H1 (cell line): Measurements from ENCODE around the gene KCNT1. TPM values are rescaled to one million over a fixed set of nuclear protein-coding genes. Genes with fewer than 3 reads are reported as not detected.

ENCODE experiments used
- CTCF ChIA-PET: fragments of 300-600 bp; sonication (Branson Sonifier 250); formaldehyde crosslinking; loops from one replicate; lab custom pipeline; 2021; ENCODE audit not compliant: partially characterized antibody; lab: Charles Lee
- POLR2A ChIA-PET: fragments of 300-600 bp; sonication (Branson Sonifier 250); formaldehyde crosslinking; loops from one replicate; lab custom pipeline; 2021; ENCODE audit warnings: inconsistent platforms; ENCODE audit not compliant: partially characterized antibody; lab: Charles Lee
- DNase-seq, 2 experiments: peaks; one replicate each; pipeline versions ENCODE4 v3.0.0 to v3.0.0-alpha.2; 2010 to 2022; ENCODE audit warnings: low spot score in 2 of 2, low read depth in 1 of 2, mixed read lengths in 1 of 2
- FAIRE-seq: peaks from 2 replicates; lab custom pipeline; 2011; peaks lifted over from hg19 to GRCh38; lab: Jason Lieb, UNC
- H2AFZ ChIP-seq: 2 replicates; pipeline ENCODE4 v1.8.1; 2012; ENCODE audit warnings: low read length, inconsistent platforms
- H2AK5ac ChIP-seq: 2 replicates; pipeline ENCODE4 v1.6.1; 2013; ENCODE audit warnings: low read depth, low read length
- H2BK120ac ChIP-seq: replicated peaks from 2 replicates; pipeline ENCODE3; 2013; ENCODE audit warnings: low read depth, low read length, inconsistent platforms
- H2BK12ac ChIP-seq: 2 replicates; pipeline ENCODE4 v1.6.1; 2013; ENCODE audit warnings: low read depth, low read length
- H2BK15ac ChIP-seq: 2 replicates; pipeline ENCODE4 v1.6.1; 2013; ENCODE audit warnings: low read length
- H2BK20ac ChIP-seq: 2 replicates; pipeline ENCODE4 v1.6.1; 2013; ENCODE audit warnings: low read length
- H2BK5ac ChIP-seq: 2 replicates; pipeline ENCODE4 v1.6.1; 2013; ENCODE audit warnings: low read depth, low read length
- H3K14ac ChIP-seq: 2 replicates; pipeline ENCODE4 v1.6.1; 2013; ENCODE audit warnings: inconsistent platforms; ENCODE audit not compliant: insufficient read length
- H3K18ac ChIP-seq: 2 replicates; pipeline ENCODE4 v1.6.1; 2013; ENCODE audit warnings: low read length; ENCODE audit errors: extremely low read depth
- H3K23ac ChIP-seq: 2 replicates; pipeline ENCODE4 v1.6.1; 2013; ENCODE audit warnings: inconsistent platforms; ENCODE audit not compliant: insufficient read length
- H3K23me2 ChIP-seq: 2 replicates; pipeline ENCODE4 v1.6.1; 2013; ENCODE audit warnings: low read depth, low read length
- H3K27ac ChIP-seq: 2 replicates; pipeline ENCODE4 v1.6.1; 2011; ENCODE audit warnings: low read depth, low read length, inconsistent platforms
- H3K27me3 ChIP-seq, 4 experiments: replicated peaks in 1 of 4; 1 replicate in 1 of 4; 2 replicates in 3 of 4; pipeline versions ENCODE4 v1.6.1 to v1.8.1; 2011 to 2013; ENCODE audit warnings: low read length in 3 of 4, mild to moderate bottlenecking in 3 of 4, inconsistent platforms in 2 of 4, mixed read lengths in 2 of 4, moderate library complexity in 1 of 4; ENCODE audit not compliant: control insufficient read depth in 3 of 4, insufficient read depth in 3 of 4; ENCODE audit errors: extremely low read depth in 1 of 4
- H3K36me3 ChIP-seq, 4 experiments: 2 replicates each; pipeline versions ENCODE4 v1.6.1 to v1.8.1; 2011 to 2013; ENCODE audit warnings: mild to moderate bottlenecking in 4 of 4, low read length in 3 of 4, moderate library complexity in 2 of 4, control low read depth in 1 of 4, inconsistent platforms in 1 of 4; ENCODE audit not compliant: insufficient read depth in 4 of 4, control insufficient read depth in 2 of 4
- H3K4ac ChIP-seq: replicated peaks from 2 replicates; pipeline ENCODE3; 2013; ENCODE audit warnings: low read length, low read depth, mixed read lengths, inconsistent platforms; ENCODE audit not compliant: insufficient read length
- H3K4me1 ChIP-seq, 4 experiments: replicated peaks in 1 of 4; 1 replicate in 1 of 4; 2 replicates in 3 of 4; pipeline versions ENCODE4 v1.6.1 to v1.8.1; 2011 to 2013; ENCODE audit warnings: low read length in 3 of 4, inconsistent platforms in 2 of 4, mixed read lengths in 1 of 4; ENCODE audit not compliant: insufficient read depth in 4 of 4, control insufficient read depth in 3 of 4
- H3K4me2 ChIP-seq, 2 experiments: 2 replicates each; pipeline versions ENCODE4 v1.6.1 to v1.8.1; 2011 to 2013; ENCODE audit warnings: low read depth in 2 of 2, low read length in 2 of 2, control low read depth in 1 of 2, inconsistent platforms in 1 of 2, mild to moderate bottlenecking in 1 of 2; ENCODE audit not compliant: insufficient read depth in 1 of 2
- H3K4me3 ChIP-seq, 4 experiments: fragments of 200-600, 300-600 bp in 1 of 4; sonication (generic), shearing (Covaris generic), sonication (Bioruptor Twin) in 1 of 4; 2 replicates each; pipeline versions ENCODE4 v1.5.1 to v1.8.1; 2011 to 2016; ENCODE audit warnings: low read length in 4 of 4, low read depth in 3 of 4, control low read depth in 2 of 4, inconsistent platforms in 2 of 4, mild to moderate bottlenecking in 2 of 4, mixed read lengths in 1 of 4, moderate library complexity in 1 of 4; ENCODE audit not compliant: insufficient read depth in 2 of 4; ENCODE audit errors: extremely low read depth in 1 of 4
- H3K56ac ChIP-seq: replicated peaks from 2 replicates; pipeline ENCODE3; 2013; ENCODE audit warnings: low read depth, mild to moderate bottlenecking, mixed read lengths, low read length, inconsistent platforms; ENCODE audit not compliant: insufficient read length
- H3K79me1 ChIP-seq: 2 replicates; pipeline ENCODE4 v1.6.1; 2013; ENCODE audit warnings: low read depth, low read length, control low read depth
- H3K79me2 ChIP-seq, 2 experiments: 2 replicates each; pipeline versions ENCODE4 v1.6.1 to v1.8.1; 2012 to 2013; ENCODE audit warnings: low read length in 2 of 2, mild to moderate bottlenecking in 2 of 2, inconsistent platforms in 1 of 2; ENCODE audit not compliant: insufficient read depth in 2 of 2, control insufficient read depth in 1 of 2
- H3K9ac ChIP-seq, 4 experiments: replicated peaks in 1 of 4; 1 replicate in 1 of 4; 2 replicates in 3 of 4; pipeline versions ENCODE4 v1.6.1 to v1.8.1; 2011 to 2013; ENCODE audit warnings: low read depth in 3 of 4, low read length in 3 of 4, control low read depth in 2 of 4, mild to moderate bottlenecking in 2 of 4, moderate library complexity in 2 of 4, inconsistent platforms in 1 of 4; ENCODE audit errors: extremely low read depth in 1 of 4
- H3K9me3 ChIP-seq, 2 experiments: 2 replicates each; pipeline versions ENCODE4 v1.6.1 to v1.8.1; 2012 to 2013; ENCODE audit warnings: mild to moderate bottlenecking in 2 of 2, moderate library complexity in 2 of 2, control low read depth in 1 of 2, inconsistent platforms in 1 of 2, low read depth in 1 of 2, low read length in 1 of 2, mixed read lengths in 1 of 2; ENCODE audit not compliant: insufficient read depth in 2 of 2
- H4K20me1 ChIP-seq, 2 experiments: replicated peaks in 1 of 2; 2 replicates each; pipeline versions ENCODE3 to v1.8.1; 2011 to 2013; ENCODE audit warnings: inconsistent platforms in 2 of 2, low read length in 2 of 2, mild to moderate bottlenecking in 1 of 2; ENCODE audit not compliant: insufficient read depth in 2 of 2, control insufficient read depth in 1 of 2
- H4K5ac ChIP-seq: 2 replicates; pipeline ENCODE4 v1.6.1; 2013; ENCODE audit warnings: low read length, low read depth, mixed read lengths, inconsistent platforms; ENCODE audit not compliant: insufficient read length
- H4K8ac ChIP-seq: 2 replicates; pipeline ENCODE4 v1.8.0; 2013; ENCODE audit warnings: mild to moderate bottlenecking, moderate library complexity, low read length, inconsistent platforms; ENCODE audit not compliant: insufficient read depth; ENCODE audit errors: extremely low read depth
- H4K91ac ChIP-seq: replicated peaks from 2 replicates; pipeline ENCODE3; 2013; ENCODE audit warnings: low read length, mixed read lengths, inconsistent platforms; ENCODE audit not compliant: insufficient read length
- CREB1 ChIP-seq: IDR thresholded peaks from 2 replicates; pipeline ENCODE4 v1.6.1; 2012; ENCODE audit warnings: inconsistent platforms
- PHF8 ChIP-seq: fragments of 200-600 bp; sonication (generic); conservative IDR thresholded peaks from 2 replicates; pipeline ENCODE4 v1.7.1; 2012; ENCODE audit warnings: low read depth, mild to moderate bottlenecking, inconsistent platforms, low read length, moderate library complexity
- SUZ12 ChIP-seq: fragments of 200-600 bp; sonication (generic); IDR thresholded peaks from 2 replicates; pipeline ENCODE4 v1.6.1; 2012; ENCODE audit warnings: mild to moderate bottlenecking, inconsistent platforms, low read length, moderate library complexity, mixed read lengths
- TAF7 ChIP-seq: optimal IDR thresholded peaks from 2 replicates; pipeline ENCODE3; 2011; ENCODE audit warnings: low read depth, mild to moderate bottlenecking, inconsistent platforms, low read length, moderate library complexity, borderline replicate concordance
- TBP ChIP-seq: IDR thresholded peaks from 2 replicates; pipeline ENCODE4 v1.6.1; 2011; ENCODE audit warnings: low read depth, low read length, improper control_type of control experiment
- USF2 ChIP-seq: IDR thresholded peaks from 2 replicates; pipeline ENCODE4 v1.6.1; 2011; ENCODE audit warnings: low read length, improper control_type of control experiment
- YY1 ChIP-seq: IDR thresholded peaks from 2 replicates; pipeline ENCODE4 v1.6.1; 2011; ENCODE audit warnings: low read depth, mild to moderate bottlenecking, low read length
- WGBS, 2 experiments: shearing (Covaris generic) in 1 of 2; methylation state at CpG; one replicate each; pipeline versions ENCODE4 v1.1.6 to v1.1.7; 2013 to 2015; ENCODE audit warnings: low lambda C conversion rate in 2 of 2, mixed read lengths in 2 of 2, inconsistent platforms in 1 of 2, low coverage in 1 of 2, missing lambda C conversion rate in 1 of 2; ENCODE audit not compliant: insufficient replicate concordance in 2 of 2, insufficient coverage in 1 of 2, insufficient read length in 1 of 2; ENCODE audit errors: extremely low coverage in 1 of 2, missing lambda C conversion rate in 1 of 2; 5-methylcytosine and 5-hydroxymethylcytosine counted together
- polyA plus RNA-seq, 7 experiments: library from polyadenylated mRNA; depleted of rRNA in 3 of 7; stranded (reverse) in 5 of 7; unstranded in 2 of 7; fragments of >200 nt in 5 of 7; fragments of 200-250 nt in 2 of 7; gene quantifications; 1 replicate in 5 of 7; 2 replicates in 1 of 7; 4 replicates in 1 of 7; pipeline versions ENCODE4 v1.2.1 to v1.2.3, GENCODE V29; 2011 to 2013; ENCODE audit warnings: missing spikeins in 2 of 7, mixed read lengths in 2 of 7
- total RNA-seq: library from RNA; stranded (reverse); fragmentation: NEBNext Ultra II Directional; extraction: Animal tissue kit (Norgen Biotek cat#: 25700); gene quantifications from 2 replicates; pipeline ENCODE4 v1.2.1, GENCODE V29; 2021

The KCNT1 gene
- total and polyA plus RNA-seq, 2 of the 8 experiments (the other 6 are each of a cell fraction or from before 2014, with no cell fraction given), result 0.13 to 0.20 TPM

DNA sequence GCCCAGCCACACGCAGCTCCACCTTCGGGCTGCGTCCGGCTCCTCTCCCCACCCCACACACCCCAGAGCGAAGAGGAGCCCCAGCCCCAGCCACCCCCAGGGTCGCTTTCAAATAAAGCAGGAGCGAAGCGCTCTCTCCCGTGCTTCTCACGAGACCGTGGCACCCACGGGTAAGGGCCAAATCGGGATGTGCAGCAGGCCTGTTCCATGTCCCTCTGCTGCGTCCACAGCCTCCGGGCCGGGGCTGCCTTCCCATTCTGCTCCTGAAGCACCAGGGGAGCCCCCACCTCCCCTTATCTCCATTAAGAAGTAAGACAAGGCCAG lies 59.8 kb downstream of the KCNT1 start:
- no peaks in the 10 kb centered on the region for H3K23me2 ChIP-seq
- no peak overlapping the region for H4K5ac ChIP-seq
- no peak overlapping the region for H2BK15ac ChIP-seq
- no peaks in the 10 kb centered on the region for H3K36me3 ChIP-seq
- no peak overlapping the region for H3K4ac ChIP-seq
- H4K20me1 ChIP-seq, result no peaks in the 10 kb centered on the region
- ChIA-PET POLR2A (no interaction called here), CTCF (interaction anchor here (0.9 to 1.0 kb wide), 3 partner anchors 18 to 222 kb away, joined by 3 to 5 read pairs (median 3); no protein-coding TSS in a partner anchor)
- no peak overlapping the region for H2BK12ac ChIP-seq
- H3K27me3 ChIP-seq, result no peaks in the 10 kb centered on the region
- no peak overlapping the region for H3K23ac ChIP-seq
- no peak overlapping the region for H3K56ac ChIP-seq
- no peaks in the 10 kb centered on the region for H3K79me1 ChIP-seq
- FAIRE-seq (no peak), DNase-seq (no peak)
- 88% methylated on average over 16 of the region's 16 CpGs; no CpG with 5 or more reads in 1 of the 2 experiments for WGBS, 2 experiments
- H2AK5ac ChIP-seq, result no peak overlapping the region
- no peaks in the 10 kb centered on the region for H3K79me2 ChIP-seq
- no peak overlapping the region for H4K8ac ChIP-seq
- no peak overlapping the region for H3K4me2 ChIP-seq
- no peaks in the 10 kb centered on the region for H3K4me1 ChIP-seq
- H2BK20ac ChIP-seq, result no peak overlapping the region
- H2BK5ac ChIP-seq, result no peak overlapping the region
- H3K27ac ChIP-seq, result no peak overlapping the region
- H2AFZ ChIP-seq, result no peak overlapping the region
- H2BK120ac ChIP-seq, result no peak overlapping the region
- H4K91ac ChIP-seq, result no peak overlapping the region
- TF ChIP-seq USF2 (no peak), TBP (no peak), SUZ12 (no peak), CREB1 (no peak), YY1 (no peak), PHF8 (no peak), TAF7 (no peak)
- no peak overlapping the region for H3K14ac ChIP-seq
- peaks cover 4 to 12% of the 10 kb centered on the region in 2 experiments; a peak in 2 of 4 replicates for H3K9me3 ChIP-seq
- no peak overlapping the region for H3K18ac ChIP-seq
- H3K9ac ChIP-seq, result no peak overlapping the region
- no peak overlapping the region for H3K4me3 ChIP-seq
